Urinary bladder (tissue), 4 donors: ENCODE results near the gene NSG1. TPM values are rescaled to one million over a fixed set of nuclear protein-coding genes. Genes with fewer than 3 reads are reported as not detected.

Experiments used
- DNase-seq: peaks from one replicate; pipeline ENCODE4 v3.0.0-alpha.2; 2015; ENCODE audit errors: extremely low spot score
- H3K27ac ChIP-seq: one replicate; pipeline ENCODE4 v1.5.1; 2013; ENCODE audit warnings: low read depth, mild to moderate bottlenecking, moderate library complexity
- H3K36me3 ChIP-seq: one replicate; pipeline ENCODE4 v1.6.1; 2013; ENCODE audit warnings: mild to moderate bottlenecking, moderate library complexity; ENCODE audit not compliant: insufficient read depth
- H3K4me1 ChIP-seq: one replicate; pipeline ENCODE4 v1.6.1; 2013; ENCODE audit warnings: mild to moderate bottlenecking, moderate library complexity; ENCODE audit not compliant: insufficient read depth
- H3K4me3 ChIP-seq: one replicate; pipeline ENCODE4 v1.5.1; 2013; ENCODE audit warnings: low read depth, low read length
- WGBS: extraction: QIAGEN DNeasy Blood & Tissue Kit; methylation state at CpG from one replicate; pipeline ENCODE4 v1.1.7; 2013; 5-methylcytosine and 5-hydroxymethylcytosine counted together
- polyA plus RNA-seq: library from polyadenylated mRNA; stranded (reverse); fragments of 200-250 nt; gene quantifications from one replicate; pipeline ENCODE4 v1.2.3, GENCODE V29; 2013
- total RNA-seq: library from RNA; depleted of rRNA; stranded (reverse); fragments of >200 nt; gene quantifications from one replicate; pipeline ENCODE4 v1.2.3, GENCODE V29; 2014
- donor health status: healthy with polysubstance abuse.
- donor health status: healthy.

The NSG1 gene
- total and polyA plus RNA-seq, 2 donors, result 5.4 to 10.5 TPM

GRCh38 chr4:4432341-4433125, 45.6 kb downstream of the NSG1 start:
- no peaks in the 10 kb centered on the region for H3K36me3 ChIP-seq
- WGBS, result 95% methylated on average over 11 of the region's 11 CpGs
- DNase-seq, result no peak

GRCh38 chr4:4433941-4434340, 47.0 kb downstream of the NSG1 start:
- no peak overlapping the region for H3K4me3 ChIP-seq
- DNase-seq, result no peak
- 79% methylated on average over 4 of the region's 4 CpGs for WGBS
- no peaks in the 10 kb centered on the region for H3K36me3 ChIP-seq
- H3K27ac ChIP-seq, result no peak overlapping the region
- H3K4me1 ChIP-seq, result no peaks in the 10 kb centered on the region

More at GRCh38 chr4:4432341-4433125, 45.6 kb downstream of the NSG1 start:
- no peak overlapping the region for H3K4me3 ChIP-seq
- no peaks in the 10 kb centered on the region for H3K4me1 ChIP-seq
- H3K27ac ChIP-seq, result no peak overlapping the region

GRCh38 chr4:4436244-4436823, 49.4 kb downstream of the NSG1 start:
- no peaks in the 10 kb centered on the region for H3K36me3 ChIP-seq
- H3K4me3 ChIP-seq, result no peak overlapping the region
- 94% methylated on average over 2 of the region's 2 CpGs for WGBS
- H3K4me1 ChIP-seq, result no peaks in the 10 kb centered on the region
- DNase-seq, result no peak
- no peak overlapping the region for H3K27ac ChIP-seq

- H3K27ac ChIP-seq, result no peak overlapping the region
- H3K4me3 ChIP-seq, result no peak overlapping the region
- no peaks in the 10 kb centered on the region for H3K36me3 ChIP-seq
- DNase-seq, result no peak
- WGBS, result 92% methylated on average over 13 of the region's 13 CpGs
- H3K4me1 ChIP-seq, result no peaks in the 10 kb centered on the region
Observed at GRCh38 chr4:4437798-4438470, 51.0 kb downstream of the NSG1 start.

GRCh38 chr4:4438891-4439290, 52.0 kb downstream of the NSG1 start:
- Histone ChIP-seq H3K36me3 (no peaks in the 10 kb centered on the region), H3K27ac (no peak overlapping the region), H3K4me1 (no peaks in the 10 kb centered on the region), H3K4me3 (no peak overlapping the region)
- DNase-seq, result no peak

- Histone ChIP-seq H3K36me3 (no peaks in the 10 kb centered on the region), H3K27ac (no peak overlapping the region), H3K4me1 (no peaks in the 10 kb centered on the region), H3K4me3 (no peak overlapping the region)
- DNase-seq, result no peak
- 42% methylated on average over 4 of the region's 4 CpGs for WGBS
Observed at GRCh38 chr4:4439782-4440181, 52.9 kb downstream of the NSG1 start.

- H3K27ac ChIP-seq, result no peak overlapping the region
- no peaks in the 10 kb centered on the region for H3K36me3 ChIP-seq
- no peak overlapping the region for H3K4me3 ChIP-seq
- DNase-seq, result no peak
- 91% methylated on average over 2 of the region's 2 CpGs for WGBS
- H3K4me1 ChIP-seq, result no peaks in the 10 kb centered on the region
Observed at GRCh38 chr4:4440333-4441061, 53.6 kb downstream of the NSG1 start.

- 72% methylated on average over 2 of the region's 2 CpGs for WGBS
- no peaks in the 10 kb centered on the region for H3K4me1 ChIP-seq
- no peak overlapping the region for H3K4me3 ChIP-seq
- no peak for DNase-seq
- H3K36me3 ChIP-seq, result no peaks in the 10 kb centered on the region
- no peak overlapping the region for H3K27ac ChIP-seq
Observed at GRCh38 chr4:4443821-4444220, 56.9 kb downstream of the NSG1 start.

GRCh38 chr4:4446434-4446833, 59.5 kb downstream of the NSG1 start:
- DNase-seq, result no peak
- Histone ChIP-seq H3K27ac (no peak overlapping the region), H3K4me3 (no peak overlapping the region), H3K4me1 (no peaks in the 10 kb centered on the region), H3K36me3 (peaks cover 2% of the 10 kb centered on the region)

- no peak for DNase-seq
- H3K27ac ChIP-seq, result no peak overlapping the region
- H3K36me3 ChIP-seq, result peaks cover 3% of the 10 kb centered on the region
- H3K4me1 ChIP-seq, result no peaks in the 10 kb centered on the region
- WGBS, result 93% methylated on average over 5 of the region's 5 CpGs
- H3K4me3 ChIP-seq, result no peak overlapping the region
Observed at GRCh38 chr4:4455210-4455865, 68.4 kb downstream of the NSG1 start.

- no peak for DNase-seq
- 93% methylated on average over 7 of the region's 7 CpGs for WGBS
- Histone ChIP-seq H3K4me1 (no peaks in the 10 kb centered on the region), H3K36me3 (peaks cover 3% of the 10 kb centered on the region), H3K4me3 (no peak overlapping the region), H3K27ac (no peak overlapping the region)
Observed at GRCh38 chr4:4456351-4456750, 69.4 kb downstream of the NSG1 start.

- no peaks in the 10 kb centered on the region for H3K4me1 ChIP-seq
- no peak overlapping the region for H3K27ac ChIP-seq
- no peak overlapping the region for H3K4me3 ChIP-seq
- H3K36me3 ChIP-seq, result peaks cover 3% of the 10 kb centered on the region
- 95% methylated on average over 8 of the region's 8 CpGs for WGBS
- no peak for DNase-seq
Observed at GRCh38 chr4:4456816-4457578, 70.1 kb downstream of the NSG1 start.
